ENCODE data around the gene OR4A15. TPM values are rescaled to one million over a fixed set of nuclear protein-coding genes. Genes with fewer than 3 reads are reported as not detected.

Gene OR4A15
- total RNA-seq: not detected

DNA sequence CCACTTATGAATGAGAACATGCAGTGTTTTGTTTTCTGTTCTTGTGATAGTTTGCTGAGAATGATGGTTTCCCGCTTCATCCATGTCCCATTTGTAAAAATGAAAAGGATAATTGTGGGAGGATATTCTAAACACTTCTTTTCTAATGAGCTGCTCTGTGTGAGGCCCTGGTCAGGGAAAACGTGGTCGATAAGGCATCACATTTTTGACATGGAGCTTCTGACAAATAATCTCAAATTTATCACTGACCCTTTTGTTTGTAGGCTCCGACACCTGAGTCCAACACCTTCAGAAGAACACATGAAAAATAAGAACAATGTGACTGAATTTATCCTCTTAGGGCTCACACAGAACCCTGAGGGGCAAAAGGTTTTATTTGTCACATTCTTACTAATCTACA, at the start of gene OR4A15:
Gene OR4A15 (plus strand): TSS at position 301 of the 400 bp plus-strand sequence. CDS start 0 bp downstream, at position 301.
- no peaks in the 10 kb centered on the region for H3K9me3 ChIP-seq
- TF ChIP-seq, protein P1, sequence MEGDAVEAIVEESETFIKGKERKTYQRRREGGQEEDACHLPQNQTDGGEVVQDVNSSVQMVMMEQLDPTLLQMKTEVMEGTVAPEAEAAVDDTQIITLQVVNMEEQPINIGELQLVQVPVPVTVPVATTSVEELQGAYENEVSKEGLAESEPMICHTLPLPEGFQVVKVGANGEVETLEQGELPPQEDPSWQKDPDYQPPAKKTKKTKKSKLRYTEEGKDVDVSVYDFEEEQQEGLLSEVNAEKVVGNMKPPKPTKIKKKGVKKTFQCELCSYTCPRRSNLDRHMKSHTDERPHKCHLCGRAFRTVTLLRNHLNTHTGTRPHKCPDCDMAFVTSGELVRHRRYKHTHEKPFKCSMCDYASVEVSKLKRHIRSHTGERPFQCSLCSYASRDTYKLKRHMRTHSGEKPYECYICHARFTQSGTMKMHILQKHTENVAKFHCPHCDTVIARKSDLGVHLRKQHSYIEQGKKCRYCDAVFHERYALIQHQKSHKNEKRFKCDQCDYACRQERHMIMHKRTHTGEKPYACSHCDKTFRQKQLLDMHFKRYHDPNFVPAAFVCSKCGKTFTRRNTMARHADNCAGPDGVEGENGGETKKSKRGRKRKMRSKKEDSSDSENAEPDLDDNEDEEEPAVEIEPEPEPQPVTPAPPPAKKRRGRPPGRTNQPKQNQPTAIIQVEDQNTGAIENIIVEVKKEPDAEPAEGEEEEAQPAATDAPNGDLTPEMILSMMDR (IDR thresholded peaks at IDR 0.05 in 4 of 5, conservative IDR thresholded peaks at IDR 0.05 in 1 of 5): no peak
- no peak for TF ChIP-seq POLR2A (IDR thresholded peaks at IDR 0.05)
- H3K27me3 ChIP-seq: no peaks in the 10 kb centered on the region
- DNase-seq: no peak
- no peaks in the 10 kb centered on the region for H3K36me3 ChIP-seq
- H3K27ac ChIP-seq: no peak within 1 kb of the TSS
- no peaks in the 10 kb centered on the region for H3K4me1 ChIP-seq
- in situ Hi-C loops (cut with MboI; ENCODE audit: low sequenced_read_pairs in 4 of 4) (loop anchor here in 1 of 4 donors (25.0 kb wide), 1 partner anchor 105 kb away; the partner anchor contains the start of gene TRIM48), intact Hi-C loops (cut with DNase I; ENCODE audit: low total_unique reads) (no loop called here)
- ATAC-seq: no peak
- no peak within 1 kb of the TSS for H3K4me3 ChIP-seq

DNA sequence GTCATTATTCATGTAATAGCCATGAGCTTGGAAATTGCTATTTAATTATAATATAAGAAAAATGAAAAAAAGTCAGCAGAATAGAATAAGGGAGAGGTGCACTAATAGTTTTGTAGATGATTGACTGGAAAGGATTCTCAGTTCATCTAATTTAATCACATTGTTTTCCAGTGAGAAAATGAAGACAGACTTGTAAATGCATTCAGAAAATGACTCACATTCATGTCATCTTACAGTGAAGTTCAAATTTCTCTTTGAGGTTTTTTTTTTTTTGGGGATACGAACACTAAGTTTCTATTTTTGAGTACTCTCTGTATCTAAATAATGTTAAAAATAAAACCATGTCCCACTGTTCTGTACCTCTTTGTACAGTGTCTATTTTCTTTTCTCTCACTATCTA, 43.3 kb upstream of the OR4A15 start:
- intact Hi-C loops (cut with DNase I; ENCODE audit: low total_unique reads) (no loop called here), in situ Hi-C loops (cut with MboI; ENCODE audit: low sequenced_read_pairs in 4 of 4) (no loop called here)
- H3K36me3 ChIP-seq: no peaks in the 10 kb centered on the region

DNA sequence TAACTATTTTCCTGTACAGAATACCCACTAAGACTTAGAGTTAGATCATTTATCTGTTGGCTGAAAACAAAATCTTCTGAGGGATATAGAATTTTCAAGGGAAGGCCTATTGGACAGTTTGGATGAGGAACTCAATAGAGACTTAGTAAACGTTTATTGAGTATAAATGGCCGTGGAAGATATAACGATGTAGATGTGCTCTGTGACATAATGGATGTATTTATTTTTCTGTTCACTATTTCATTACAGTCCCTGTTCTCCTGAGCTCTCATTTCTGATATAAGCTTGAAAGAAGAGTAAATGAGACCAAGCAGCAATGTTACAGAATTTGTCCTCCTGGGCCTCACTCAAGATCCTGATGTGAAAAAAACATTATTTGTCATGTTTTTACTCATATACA, 24.9 kb upstream of the OR4A15 start, which contains the start of gene OR4A16:
Gene OR4A16 (plus strand): TSS at position 301 of the 400 bp plus-strand sequence. CDS start 0 bp downstream, at position 301.
- H3K9me3 ChIP-seq: no peaks in the 10 kb centered on the region
- TF ChIP-seq, protein P1 (IDR thresholded peaks at IDR 0.05 in 4 of 5, conservative IDR thresholded peaks at IDR 0.05 in 1 of 5): no peak
- TF ChIP-seq POLR2A (IDR thresholded peaks at IDR 0.05): no peak
- H3K27ac ChIP-seq: no peak within 1 kb of the TSS
- no peaks in the 10 kb centered on the region for H3K4me1 ChIP-seq
- DNase-seq (no peak), ATAC-seq (no peak)
- H3K36me3 ChIP-seq: no peaks in the 10 kb centered on the region
- intact Hi-C loops (cut with DNase I; ENCODE audit: low total_unique reads): no loop called here
- H3K4me3 ChIP-seq: no peak within 1 kb of the TSS
- no peaks in the 10 kb centered on the region for H3K27me3 ChIP-seq
- in situ Hi-C loops (cut with MboI; ENCODE audit: low sequenced_read_pairs in 4 of 4): no loop called here

More for the DNA sequence above, 43.3 kb upstream of the OR4A15 start:
- no peak overlapping the region for H3K27ac ChIP-seq
- H3K4me3 ChIP-seq: no peak overlapping the region
- TF ChIP-seq, protein P1 (IDR thresholded peaks at IDR 0.05 in 4 of 5, conservative IDR thresholded peaks at IDR 0.05 in 1 of 5): no peak
- no peak for TF ChIP-seq POLR2A (IDR thresholded peaks at IDR 0.05)
- ATAC-seq (no peak), DNase-seq (no peak)
- H3K27me3 ChIP-seq: no peaks in the 10 kb centered on the region
- no peaks in the 10 kb centered on the region for H3K4me1 ChIP-seq
- H3K9me3 ChIP-seq: no peaks in the 10 kb centered on the region

DNA sequence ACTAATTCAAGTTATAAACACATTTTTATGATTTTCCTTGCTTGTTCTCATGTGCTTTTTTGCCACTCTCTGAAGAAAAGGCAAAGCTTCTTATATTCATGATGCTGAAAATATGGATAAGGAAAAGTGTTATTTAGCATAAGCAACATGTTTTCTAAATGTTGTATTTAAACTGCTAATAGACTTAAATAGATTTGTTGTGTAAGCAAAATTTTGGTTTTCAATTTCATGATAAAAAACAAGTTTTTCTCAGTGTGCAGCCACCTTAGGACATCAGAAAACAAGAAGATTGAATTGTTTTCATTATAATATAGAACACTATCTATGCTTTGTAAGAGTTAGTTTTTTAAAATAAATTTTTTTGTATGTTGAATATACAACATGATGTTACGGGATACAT, 22.5 kb upstream of the OR4A15 start:
- intact Hi-C loops (cut with DNase I; ENCODE audit: low total_unique reads): no loop called here
- no peaks in the 10 kb centered on the region for H3K27me3 ChIP-seq
- TF ChIP-seq, protein P1 (IDR thresholded peaks at IDR 0.05 in 4 of 5, conservative IDR thresholded peaks at IDR 0.05 in 1 of 5): no peak
- no peak for TF ChIP-seq POLR2A (IDR thresholded peaks at IDR 0.05)
- no peaks in the 10 kb centered on the region for H3K4me1 ChIP-seq
- H3K9me3 ChIP-seq: no peaks in the 10 kb centered on the region
- no peaks in the 10 kb centered on the region for H3K36me3 ChIP-seq
- DNase-seq (no peak), ATAC-seq (no peak)
- in situ Hi-C loops (cut with MboI; ENCODE audit: low sequenced_read_pairs in 4 of 4): no loop called here
- H3K4me3 ChIP-seq: no peak overlapping the region
- H3K27ac ChIP-seq: no peak overlapping the region

DNA sequence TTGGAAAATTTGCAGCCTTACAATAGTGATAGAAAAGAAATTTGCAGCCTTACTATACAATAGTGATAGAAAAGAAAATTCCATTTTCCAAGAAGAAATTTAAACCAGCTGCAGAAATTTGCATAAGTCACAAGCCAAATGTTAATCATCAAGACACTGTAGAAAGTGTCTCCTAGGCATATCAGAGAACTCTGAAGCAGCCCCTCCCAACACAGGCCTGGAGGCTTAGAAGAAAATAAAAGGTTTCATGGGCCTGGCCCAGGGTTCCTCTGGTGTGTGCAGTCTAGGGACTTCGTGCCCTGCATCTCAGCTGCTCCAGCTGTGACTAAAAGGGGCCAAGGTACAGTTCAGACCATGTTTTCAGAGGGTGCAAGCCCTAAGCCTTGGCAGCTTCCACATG, 18.7 kb upstream of the OR4A15 start:
- ATAC-seq (no peak), DNase-seq (no peak)
- no peaks in the 10 kb centered on the region for H3K36me3 ChIP-seq
- no peak overlapping the region for H3K27ac ChIP-seq
- no peaks in the 10 kb centered on the region for H3K4me1 ChIP-seq
- TF ChIP-seq, protein P1 (IDR thresholded peaks at IDR 0.05 in 4 of 5, conservative IDR thresholded peaks at IDR 0.05 in 1 of 5): no peak
- TF ChIP-seq POLR2A (IDR thresholded peaks at IDR 0.05): no peak
- H3K9me3 ChIP-seq: no peaks in the 10 kb centered on the region
- H3K27me3 ChIP-seq: no peaks in the 10 kb centered on the region
- no peak overlapping the region for H3K4me3 ChIP-seq
- intact Hi-C loops (cut with DNase I; ENCODE audit: low total_unique reads): no loop called here
- in situ Hi-C loops (cut with MboI; ENCODE audit: low sequenced_read_pairs in 4 of 4): no loop called here
